Measurements from ENCODE around the gene RAB28.
A peak's percentile ranks its signal among the peaks of the same experiment; 100 is the strongest.

RAB28 gene

DNA sequence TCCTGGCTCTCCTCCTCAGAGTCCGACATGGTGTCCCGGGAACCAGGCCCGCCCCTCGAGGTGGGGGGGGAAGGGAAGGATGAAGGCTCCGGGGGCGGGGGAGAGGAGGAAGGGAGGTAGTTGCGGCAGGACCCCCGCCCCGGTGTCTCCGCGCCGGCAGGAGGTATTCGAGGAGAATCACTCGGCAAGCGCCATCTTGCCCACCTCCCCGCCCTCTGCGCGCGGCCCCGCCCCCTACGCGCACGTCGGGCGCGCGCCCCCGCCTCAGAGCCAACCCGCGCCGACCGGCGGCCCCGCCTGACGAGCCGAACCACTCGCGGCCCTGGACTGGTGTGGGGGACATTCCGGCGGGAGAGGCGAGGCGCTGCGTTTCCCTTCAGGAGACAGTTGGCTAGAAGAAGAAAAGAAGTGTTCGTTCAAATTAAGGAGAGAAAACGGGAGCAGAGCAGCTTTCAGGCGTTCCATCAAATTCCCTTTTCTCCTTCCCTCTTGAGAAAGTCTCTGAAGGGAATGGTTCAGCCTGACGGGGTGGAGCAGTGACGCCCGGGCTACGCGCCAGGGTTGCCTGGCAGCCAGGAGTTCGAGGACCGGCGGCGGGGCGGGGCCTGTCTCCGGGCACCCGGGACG lies at the start of gene RAB28:
TSS of gene RAB28 (minus strand) at position 219 of the 627 bp plus-strand sequence.
- Histone ChIP-seq H3K4me3 (ENCODE audit: low read length in 2 of 2) (peak within 1 kb of the TSS; percentile 96 to 98), H3K27me3 (ENCODE audit: control insufficient read depth in 2 of 2, insufficient read depth in 2 of 2, low read length in 2 of 2) (peaks cover 0 to 8% of the 10 kb centered on the region in 2 donors), H3K36me3 (ENCODE audit: control insufficient read depth in 2 of 2, insufficient read depth in 2 of 2, low read length in 2 of 2) (no peaks in the 10 kb centered on the region), H3K4me1 (ENCODE audit: control insufficient read depth in 2 of 2, insufficient read depth in 2 of 2, low read length in 2 of 2) (peaks cover 11 to 14% of the 10 kb centered on the region in 2 donors), H3K9me3 (ENCODE audit: control insufficient read depth in 2 of 2, low read length in 2 of 2) (no peaks in the 10 kb centered on the region), H3K27ac (ENCODE audit: low read depth in 2 of 2, low read length in 2 of 2) (peak within 1 kb of the TSS; percentile 88 to 92), H3K9ac (ENCODE audit: low read depth in 1 of 2, low read length in 2 of 2) (peak within 1 kb of the TSS; percentile 86 to 97)

DNA sequence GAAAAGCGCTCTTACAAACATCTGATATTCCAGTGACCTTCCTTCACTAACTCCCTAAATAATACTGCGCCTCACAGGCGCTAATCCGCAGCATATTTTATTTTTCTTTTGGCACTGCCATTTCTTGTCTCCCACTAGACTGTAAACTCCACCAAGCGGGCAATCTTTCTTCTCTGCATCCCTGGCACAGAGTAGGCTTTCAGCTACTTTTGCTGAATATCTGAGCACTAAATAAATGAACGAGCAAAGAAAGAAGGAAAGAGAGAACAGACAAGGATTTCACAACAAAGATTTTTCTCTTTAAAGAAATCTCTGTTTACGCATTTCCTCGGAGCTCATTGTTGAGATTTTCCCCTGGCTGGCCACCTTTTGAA lies 47.5 kb upstream of the RAB28 start:
- no peak overlapping the region for H3K9ac ChIP-seq (ENCODE audit: low read depth in 1 of 2, low read length in 2 of 2)

DNA sequence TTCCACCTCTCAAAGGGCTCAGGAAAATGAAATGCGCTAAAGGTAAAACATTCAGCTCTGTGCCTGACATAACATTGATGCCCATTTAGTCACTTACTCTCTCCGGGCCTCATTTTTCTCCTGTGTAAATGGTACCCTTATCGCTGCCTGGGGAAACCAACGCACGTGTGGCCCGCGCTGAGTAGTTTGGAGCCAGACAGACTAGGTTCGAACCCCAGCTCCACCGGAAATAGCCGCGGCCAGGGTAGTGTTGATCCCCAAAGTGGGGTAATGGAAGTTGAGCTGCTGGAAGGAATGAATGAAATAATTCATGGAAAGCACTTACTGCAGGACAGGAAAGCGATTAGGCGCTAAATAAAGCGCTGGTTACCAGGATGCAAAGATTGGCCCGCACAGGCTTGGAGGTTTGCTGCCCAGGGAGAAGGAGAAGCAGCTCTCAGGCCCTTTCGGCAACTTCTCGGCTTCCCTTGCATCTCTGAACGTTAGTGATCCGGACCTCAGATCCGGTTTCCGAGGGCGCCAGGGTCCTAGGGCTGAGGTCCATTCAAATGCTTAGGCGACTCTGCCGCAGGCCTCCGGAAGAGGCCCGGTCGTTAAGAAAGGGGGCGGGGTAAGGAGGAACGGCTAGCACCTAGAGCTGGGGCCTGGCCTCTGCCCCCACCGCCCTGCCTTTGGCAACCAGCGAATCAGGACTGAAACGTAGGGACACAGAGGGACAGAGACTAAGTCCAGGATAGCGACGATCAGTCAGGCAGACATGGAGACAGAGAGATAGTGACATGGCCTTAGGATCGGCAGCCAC lies 46.9 kb upstream of the RAB28 start:
- Histone ChIP-seq H3K9ac (ENCODE audit: low read depth in 1 of 2, low read length in 2 of 2) (no peak overlapping the region), H3K9me3 (ENCODE audit: control insufficient read depth in 2 of 2, low read length in 2 of 2) (no peaks in the 10 kb centered on the region), H3K4me3 (ENCODE audit: low read length in 2 of 2) (no peak overlapping the region), H3K4me1 (ENCODE audit: control insufficient read depth in 2 of 2, insufficient read depth in 2 of 2, low read length in 2 of 2) (no peaks in the 10 kb centered on the region), H3K36me3 (ENCODE audit: control insufficient read depth in 2 of 2, insufficient read depth in 2 of 2, low read length in 2 of 2) (no peaks in the 10 kb centered on the region), H3K27me3 (ENCODE audit: control insufficient read depth in 2 of 2, insufficient read depth in 2 of 2, low read length in 2 of 2) (peaks cover 70 to 72% of the 10 kb centered on the region in 2 donors), H3K27ac (ENCODE audit: low read depth in 2 of 2, low read length in 2 of 2) (no peak overlapping the region)

More for the DNA sequence above, 47.5 kb upstream of the RAB28 start:
- no peak overlapping the region for H3K27ac ChIP-seq (ENCODE audit: low read depth in 2 of 2, low read length in 2 of 2)
- H3K4me3 ChIP-seq (ENCODE audit: low read length in 2 of 2): no peak overlapping the region
- H3K4me1 ChIP-seq (ENCODE audit: control insufficient read depth in 2 of 2, insufficient read depth in 2 of 2, low read length in 2 of 2): no peaks in the 10 kb centered on the region
- peaks cover 69 to 70% of the 10 kb centered on the region in 2 donors for H3K27me3 ChIP-seq (ENCODE audit: control insufficient read depth in 2 of 2, insufficient read depth in 2 of 2, low read length in 2 of 2)
- no peaks in the 10 kb centered on the region for H3K36me3 ChIP-seq (ENCODE audit: control insufficient read depth in 2 of 2, insufficient read depth in 2 of 2, low read length in 2 of 2)
- H3K9me3 ChIP-seq (ENCODE audit: control insufficient read depth in 2 of 2, low read length in 2 of 2): no peaks in the 10 kb centered on the region

DNA sequence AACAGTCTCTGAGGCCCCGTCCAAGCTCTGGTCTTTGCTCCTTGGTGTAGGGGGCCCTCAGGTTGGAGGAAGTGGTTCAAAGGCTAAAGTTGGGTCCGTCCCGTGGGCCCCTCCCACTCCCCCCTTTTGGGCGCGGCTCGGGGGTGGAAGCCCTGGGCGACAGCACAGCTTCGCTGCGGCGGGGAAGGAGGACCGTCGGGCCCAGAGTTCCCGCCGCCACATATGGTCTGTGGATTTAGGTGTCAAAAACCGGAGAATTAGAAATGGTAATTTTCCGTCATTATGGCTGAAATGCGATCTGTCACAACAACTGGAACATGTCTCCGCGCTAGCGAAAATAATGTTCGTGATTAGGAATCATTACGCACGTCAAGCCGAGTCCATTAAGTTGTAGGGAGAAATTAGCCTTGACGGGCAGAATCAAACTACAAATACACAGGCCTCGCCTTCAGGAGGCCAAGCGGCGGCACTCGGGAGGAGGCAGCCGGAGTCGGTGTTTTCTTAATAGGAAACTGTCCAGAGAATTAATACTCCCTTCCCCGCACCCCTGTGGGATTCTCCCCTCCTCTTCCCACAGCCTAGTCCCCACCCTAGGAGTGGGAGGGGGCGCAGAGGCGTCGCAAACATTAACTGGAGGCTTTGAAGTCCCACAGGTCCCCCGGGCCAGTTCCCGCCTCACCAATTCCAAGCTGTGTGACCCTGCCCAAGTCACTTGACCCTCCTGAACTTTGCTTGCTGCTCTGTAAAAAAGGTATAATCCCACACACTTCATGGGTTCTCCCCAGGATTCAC lies 45.2 kb upstream of the RAB28 start:
- no peak overlapping the region for H3K27ac ChIP-seq (ENCODE audit: low read depth in 2 of 2, low read length in 2 of 2)
- H3K4me3 ChIP-seq (ENCODE audit: low read length in 2 of 2): no peak overlapping the region
- no peaks in the 10 kb centered on the region for H3K36me3 ChIP-seq (ENCODE audit: control insufficient read depth in 2 of 2, insufficient read depth in 2 of 2, low read length in 2 of 2)
- no peaks in the 10 kb centered on the region for H3K4me1 ChIP-seq (ENCODE audit: control insufficient read depth in 2 of 2, insufficient read depth in 2 of 2, low read length in 2 of 2)
- peaks cover 1 to 5% of the 10 kb centered on the region in 2 donors for H3K9me3 ChIP-seq (ENCODE audit: control insufficient read depth in 2 of 2, low read length in 2 of 2)
- H3K27me3 ChIP-seq (ENCODE audit: control insufficient read depth in 2 of 2, insufficient read depth in 2 of 2, low read length in 2 of 2): peaks cover 64 to 67% of the 10 kb centered on the region in 2 donors
- H3K9ac ChIP-seq (ENCODE audit: low read depth in 1 of 2, low read length in 2 of 2): no peak overlapping the region

DNA sequence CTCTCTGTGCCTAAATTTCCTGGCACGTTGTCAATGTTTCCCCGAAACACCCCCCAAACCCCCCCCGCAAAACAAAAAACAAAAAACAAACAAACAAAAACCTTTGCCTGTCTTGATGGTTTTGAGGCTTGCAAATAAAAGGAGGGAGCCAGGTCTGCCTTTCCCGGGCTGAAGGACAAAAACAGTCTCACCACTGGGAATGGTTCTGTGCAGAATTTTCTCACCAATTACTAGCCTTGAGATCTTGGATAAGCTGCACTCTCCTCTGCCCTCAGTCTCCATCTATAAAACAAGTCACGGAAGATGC lies 44.6 kb upstream of the RAB28 start:
- Histone ChIP-seq H3K27ac (ENCODE audit: low read depth in 2 of 2, low read length in 2 of 2) (no peak overlapping the region), H3K9ac (ENCODE audit: low read depth in 1 of 2, low read length in 2 of 2) (no peak overlapping the region), H3K4me1 (ENCODE audit: control insufficient read depth in 2 of 2, insufficient read depth in 2 of 2, low read length in 2 of 2) (no peaks in the 10 kb centered on the region), H3K9me3 (ENCODE audit: control insufficient read depth in 2 of 2, low read length in 2 of 2) (peaks cover 6 to 10% of the 10 kb centered on the region in 2 donors), H3K36me3 (ENCODE audit: control insufficient read depth in 2 of 2, insufficient read depth in 2 of 2, low read length in 2 of 2) (no peaks in the 10 kb centered on the region), H3K4me3 (ENCODE audit: low read length in 2 of 2) (peak overlapping the region in 1 of 2 donors; percentile 1), H3K27me3 (ENCODE audit: control insufficient read depth in 2 of 2, insufficient read depth in 2 of 2, low read length in 2 of 2) (peaks cover 63 to 67% of the 10 kb centered on the region in 2 donors)

DNA sequence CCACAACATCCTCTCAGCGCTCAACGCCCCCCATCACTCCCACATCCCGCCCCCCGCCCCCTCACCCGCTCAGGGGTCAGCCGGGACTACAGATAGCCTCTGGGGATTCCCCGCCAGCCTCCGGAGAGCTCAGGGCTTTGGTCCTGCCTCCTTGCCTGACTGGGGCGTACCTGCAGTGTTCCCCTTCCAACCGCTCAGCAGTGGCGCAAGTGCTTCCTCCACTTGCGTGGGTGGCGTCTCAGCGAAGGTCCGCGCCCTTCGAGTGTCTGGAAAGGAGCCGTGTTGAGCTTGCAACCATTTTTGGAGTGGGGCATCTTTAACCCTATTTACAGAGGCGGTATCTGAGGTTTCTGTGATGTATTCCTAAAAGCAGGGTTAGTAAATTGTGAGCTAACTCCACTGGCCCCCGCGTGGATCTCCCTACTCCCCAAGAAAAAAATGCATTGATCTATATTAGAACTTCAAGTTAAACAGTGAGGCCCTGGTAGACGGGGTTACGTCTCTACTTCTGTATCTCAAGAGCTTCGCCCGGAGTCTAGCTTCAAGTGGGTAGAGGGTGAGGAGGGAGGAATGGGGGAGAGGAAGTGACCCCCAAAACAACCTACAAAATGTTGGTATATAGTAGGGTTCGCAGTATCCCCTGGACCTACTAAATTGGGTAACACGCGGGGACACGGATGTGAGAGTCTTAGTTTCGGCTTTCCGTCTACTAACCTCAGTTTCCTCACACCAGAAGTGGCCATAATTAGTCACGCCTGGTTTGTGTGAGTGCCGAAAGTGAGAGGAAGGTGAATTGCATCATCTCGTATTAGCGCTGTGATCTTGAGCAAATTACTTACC lies 44.1 kb upstream of the RAB28 start:
- Histone ChIP-seq H3K4me3 (ENCODE audit: low read length in 2 of 2) (peak overlapping the region in 1 of 2 donors; percentile 1), H3K9ac (ENCODE audit: low read depth in 1 of 2, low read length in 2 of 2) (no peak overlapping the region), H3K4me1 (ENCODE audit: control insufficient read depth in 2 of 2, insufficient read depth in 2 of 2, low read length in 2 of 2) (no peaks in the 10 kb centered on the region), H3K9me3 (ENCODE audit: control insufficient read depth in 2 of 2, low read length in 2 of 2) (peaks cover 6 to 10% of the 10 kb centered on the region in 2 donors), H3K36me3 (ENCODE audit: control insufficient read depth in 2 of 2, insufficient read depth in 2 of 2, low read length in 2 of 2) (no peaks in the 10 kb centered on the region), H3K27me3 (ENCODE audit: control insufficient read depth in 2 of 2, insufficient read depth in 2 of 2, low read length in 2 of 2) (peaks cover 64 to 65% of the 10 kb centered on the region in 2 donors), H3K27ac (ENCODE audit: low read depth in 2 of 2, low read length in 2 of 2) (no peak overlapping the region)

DNA sequence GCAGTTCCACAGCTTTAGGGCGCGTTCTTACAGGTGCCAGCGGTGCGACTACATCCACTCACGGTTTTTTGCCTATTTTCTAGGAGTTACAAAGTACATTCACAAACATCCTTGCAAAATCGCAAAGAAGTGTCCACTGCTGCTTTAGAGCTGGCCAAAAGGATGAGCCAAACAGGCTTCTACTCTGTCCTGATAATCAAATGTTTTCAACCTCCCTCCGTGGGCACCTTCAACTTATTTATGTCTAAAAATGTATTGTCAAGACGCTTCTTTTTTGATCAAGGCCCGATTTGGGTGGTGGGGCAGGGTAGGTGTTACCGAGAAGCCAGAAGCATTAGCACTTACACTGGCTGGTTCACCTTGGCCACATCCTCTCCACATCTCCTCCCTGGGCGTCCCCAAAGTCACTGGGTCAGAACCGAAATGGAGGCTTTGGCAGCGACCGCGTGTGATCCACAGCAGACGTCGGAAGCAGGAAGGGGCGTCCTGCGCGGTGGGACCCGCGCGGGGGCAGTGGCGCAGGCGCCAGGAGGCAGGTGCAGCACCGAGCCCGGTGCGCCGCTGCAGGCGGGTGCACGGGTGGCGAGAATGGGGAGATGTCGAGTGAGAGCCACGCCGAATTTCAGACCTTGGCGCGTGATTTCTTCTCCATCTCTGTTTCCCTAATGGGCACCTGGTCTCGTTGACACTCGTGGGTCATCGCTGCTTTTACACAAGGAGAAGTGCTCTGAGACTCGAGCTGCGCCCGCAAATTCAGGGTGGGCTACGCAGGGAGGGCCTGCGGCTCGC lies 43.2 kb upstream of the RAB28 start:
- H3K27me3 ChIP-seq (ENCODE audit: control insufficient read depth in 2 of 2, insufficient read depth in 2 of 2, low read length in 2 of 2): peaks cover 61 to 69% of the 10 kb centered on the region in 2 donors
- H3K9me3 ChIP-seq (ENCODE audit: control insufficient read depth in 2 of 2, low read length in 2 of 2): peaks cover 6 to 10% of the 10 kb centered on the region in 2 donors
- H3K36me3 ChIP-seq (ENCODE audit: control insufficient read depth in 2 of 2, insufficient read depth in 2 of 2, low read length in 2 of 2): no peaks in the 10 kb centered on the region
- no peak overlapping the region for H3K9ac ChIP-seq (ENCODE audit: low read depth in 1 of 2, low read length in 2 of 2)
- H3K4me1 ChIP-seq (ENCODE audit: control insufficient read depth in 2 of 2, insufficient read depth in 2 of 2, low read length in 2 of 2): no peaks in the 10 kb centered on the region
- no peak overlapping the region for H3K27ac ChIP-seq (ENCODE audit: low read depth in 2 of 2, low read length in 2 of 2)
- H3K4me3 ChIP-seq (ENCODE audit: low read length in 2 of 2): no peak overlapping the region

DNA sequence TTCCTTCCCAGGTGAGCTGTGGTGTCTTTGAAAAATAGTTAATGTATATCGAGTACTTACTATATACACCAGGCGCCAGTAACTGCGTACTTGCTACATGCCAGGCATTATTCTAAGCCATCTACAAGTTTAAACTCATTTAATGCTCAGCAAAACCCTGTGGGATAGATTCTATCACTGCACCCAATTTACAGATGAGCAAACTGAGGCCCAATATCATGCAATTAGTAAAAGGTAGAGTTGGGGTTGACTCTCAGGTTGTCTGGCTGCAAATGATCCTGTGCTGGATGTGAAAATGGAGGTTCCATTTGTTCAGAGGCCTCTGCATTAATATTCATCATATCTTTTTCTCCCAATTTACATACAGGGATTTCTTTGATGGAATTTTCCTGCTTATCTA lies 42.5 kb upstream of the RAB28 start:
- peaks cover 6 to 10% of the 10 kb centered on the region in 2 donors for H3K9me3 ChIP-seq (ENCODE audit: control insufficient read depth in 2 of 2, low read length in 2 of 2)
- no peak overlapping the region for H3K4me3 ChIP-seq (ENCODE audit: low read length in 2 of 2)
- H3K27me3 ChIP-seq (ENCODE audit: control insufficient read depth in 2 of 2, insufficient read depth in 2 of 2, low read length in 2 of 2): peaks cover 65 to 72% of the 10 kb centered on the region in 2 donors
- no peaks in the 10 kb centered on the region for H3K36me3 ChIP-seq (ENCODE audit: control insufficient read depth in 2 of 2, insufficient read depth in 2 of 2, low read length in 2 of 2)
- H3K4me1 ChIP-seq (ENCODE audit: control insufficient read depth in 2 of 2, insufficient read depth in 2 of 2, low read length in 2 of 2): no peaks in the 10 kb centered on the region
- H3K27ac ChIP-seq (ENCODE audit: low read depth in 2 of 2, low read length in 2 of 2): no peak overlapping the region
- no peak overlapping the region for H3K9ac ChIP-seq (ENCODE audit: low read depth in 1 of 2, low read length in 2 of 2)

DNA sequence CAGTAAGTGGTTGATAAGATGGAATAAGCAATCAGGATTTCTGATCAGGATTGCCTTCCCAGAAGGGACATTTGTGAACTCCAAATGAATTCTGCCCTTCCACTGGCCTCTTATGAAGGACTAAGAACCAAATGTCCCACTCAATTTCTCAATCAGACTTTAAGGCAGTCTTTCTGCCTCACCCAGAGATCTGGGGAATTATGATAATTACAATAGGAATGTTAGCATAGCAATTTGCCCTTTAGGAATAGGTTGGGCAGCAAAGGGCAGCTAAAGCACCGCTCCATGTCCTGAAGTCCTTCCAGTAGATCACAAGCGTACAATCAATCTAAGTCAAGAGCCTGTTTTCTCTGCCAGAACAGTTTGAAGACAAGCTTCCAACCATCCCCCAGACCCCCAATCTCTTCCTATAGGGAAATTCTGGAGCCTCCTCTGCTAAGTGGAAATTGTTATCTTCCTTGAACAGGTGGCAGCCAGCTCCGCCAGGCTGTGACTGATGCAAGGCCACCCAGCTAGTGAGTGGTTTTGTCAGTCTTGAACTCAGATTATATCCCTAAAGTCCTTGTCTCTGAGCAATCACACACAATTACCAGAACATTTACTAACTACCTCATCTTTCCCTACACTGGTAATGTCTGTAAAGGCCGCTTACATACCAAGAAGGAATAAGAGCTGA lies 41.6 kb upstream of the RAB28 start:
- H3K4me1 ChIP-seq (ENCODE audit: control insufficient read depth in 2 of 2, insufficient read depth in 2 of 2, low read length in 2 of 2): no peaks in the 10 kb centered on the region
- no peak overlapping the region for H3K27ac ChIP-seq (ENCODE audit: low read depth in 2 of 2, low read length in 2 of 2)
- no peaks in the 10 kb centered on the region for H3K36me3 ChIP-seq (ENCODE audit: control insufficient read depth in 2 of 2, insufficient read depth in 2 of 2, low read length in 2 of 2)
- H3K9me3 ChIP-seq (ENCODE audit: control insufficient read depth in 2 of 2, low read length in 2 of 2): peaks cover 6 to 10% of the 10 kb centered on the region in 2 donors
- H3K4me3 ChIP-seq (ENCODE audit: low read length in 2 of 2): no peak overlapping the region
- H3K27me3 ChIP-seq (ENCODE audit: control insufficient read depth in 2 of 2, insufficient read depth in 2 of 2, low read length in 2 of 2): peaks cover 60 to 67% of the 10 kb centered on the region in 2 donors
- H3K9ac ChIP-seq (ENCODE audit: low read depth in 1 of 2, low read length in 2 of 2): no peak overlapping the region

Data from mucosa of rectum (tissue), 2 donors.